ENCODE data around the gene DUSP1. TPM values are rescaled to one million over a fixed set of nuclear protein-coding genes. Genes with fewer than 3 reads are reported as not detected.

DUSP1 gene
- total and polyA plus RNA-seq, 2 of the 13 experiments (the other 11 are each of a cell fraction or from before 2014, with no cell fraction given) = 27.1 to 55.5 TPM

DNA sequence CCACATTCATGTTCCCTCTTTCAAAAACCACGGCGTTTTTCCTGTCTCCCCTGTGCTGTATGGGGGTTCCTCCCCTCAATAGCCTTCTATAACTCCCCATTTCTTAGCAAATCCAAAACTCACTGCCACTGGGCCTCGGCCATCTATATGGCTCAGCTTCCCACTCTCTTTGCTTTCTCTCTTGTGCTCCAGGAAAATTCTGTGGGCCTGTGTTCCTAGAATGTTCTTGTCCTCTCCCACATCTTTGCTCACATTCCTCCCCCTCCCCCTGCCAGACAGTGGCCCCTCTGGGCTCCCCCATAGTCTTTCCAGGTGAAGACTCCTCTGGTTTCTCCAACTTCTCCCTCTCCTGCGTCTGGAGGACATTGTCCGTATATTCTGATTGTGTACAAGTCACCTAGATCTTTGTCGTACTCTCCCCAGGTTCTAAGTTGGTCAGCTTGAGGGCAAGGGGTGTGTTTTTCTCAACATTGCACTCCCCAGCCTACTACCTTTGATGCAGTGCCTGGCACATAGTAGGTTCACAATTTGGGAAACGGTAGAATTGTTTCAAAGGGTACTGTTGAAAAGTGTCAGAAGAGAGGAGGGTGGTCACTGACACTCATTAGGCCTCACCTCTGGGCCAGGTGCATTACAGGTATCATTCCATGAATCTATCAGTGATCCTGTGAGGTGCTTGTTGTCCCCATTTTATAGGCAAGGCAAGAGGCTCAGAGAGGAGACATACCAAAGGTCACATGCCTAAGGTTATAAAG is 3.7 kb upstream of the DUSP1 start:
- DNase-seq (ENCODE audit: low spot score) = no peak
- Histone ChIP-seq H3K36me3 (replicated peaks in 1 of 2; ENCODE audit: control insufficient read depth in 1 of 2, insufficient read depth in 2 of 2, low read length in 2 of 2) (peaks cover 0 to 4% of the 10 kb centered on the region in 2 experiments; a peak in 1 of 5 replicates), H3K9me3 (ENCODE audit: low read length) (no peaks in the 10 kb centered on the region), H3K79me2 (ENCODE audit: insufficient read depth, low read length) (peaks cover 12% of the 10 kb centered on the region), H3K4me1 (ENCODE audit: insufficient read depth, low read length) (peaks cover 80% of the 10 kb centered on the region), H3K4me3 (replicated peaks in 1 of 3; ENCODE audit: insufficient read depth in 1 of 3, low read depth in 2 of 3, low read length in 3 of 3) (peak overlapping the region in 2 of 3 experiments; percentile 3 to 39; a peak in 2 of 6 replicates), H2AFZ (ENCODE audit: low read length) (no peak overlapping the region), H3K27ac (ENCODE audit: extremely low read length, insufficient read depth, low read length) (peak overlapping the region; percentile 62), H3K27me3 (ENCODE audit: control insufficient read depth in 1 of 2, insufficient read depth in 2 of 2, low read length in 2 of 2) (no peaks in the 10 kb centered on the region; a peak in 1 of 5 replicates), H4K20me1 (ENCODE audit: insufficient read depth, low read length) (peaks cover 12% of the 10 kb centered on the region), H3K9ac (ENCODE audit: insufficient read depth, low read depth, low read length) (peak overlapping the region; percentile 72), H3K4me2 (ENCODE audit: low read depth, low read length) (peak overlapping the region; percentile 99)
- no peak for ATAC-seq
- 31% methylated on average over 7 of the region's 7 CpGs for WGBS (ENCODE audit: low lambda C conversion rate)
- intact Hi-C loops (cut with micrococcal nuclease; ENCODE audit: unreplicated experiment) = no loop called here
- FAIRE-seq = no peak
- in situ Hi-C loops (cut with HindIII; ENCODE audit: extremely low pct_ligation_motif_present, low pct_unique_long_range_greater_than_20kb) = loop anchor here (5.0 to 10.0 kb wide), 2 partner anchors 80 to 128 kb away; no protein-coding TSS in a partner anchor
- CTCF ChIA-PET (ENCODE audit: low intra/inter-chr PET ratio, low total read pairs) = no interaction called here
- POLR2A ChIA-PET = interaction anchor here (0.7 to 17.1 kb wide), 17 partner anchors 9 to 124 kb away, joined by 3 to 425 read pairs (median 6); no protein-coding TSS in a partner anchor
- TF ChIP-seq, protein P1, sequence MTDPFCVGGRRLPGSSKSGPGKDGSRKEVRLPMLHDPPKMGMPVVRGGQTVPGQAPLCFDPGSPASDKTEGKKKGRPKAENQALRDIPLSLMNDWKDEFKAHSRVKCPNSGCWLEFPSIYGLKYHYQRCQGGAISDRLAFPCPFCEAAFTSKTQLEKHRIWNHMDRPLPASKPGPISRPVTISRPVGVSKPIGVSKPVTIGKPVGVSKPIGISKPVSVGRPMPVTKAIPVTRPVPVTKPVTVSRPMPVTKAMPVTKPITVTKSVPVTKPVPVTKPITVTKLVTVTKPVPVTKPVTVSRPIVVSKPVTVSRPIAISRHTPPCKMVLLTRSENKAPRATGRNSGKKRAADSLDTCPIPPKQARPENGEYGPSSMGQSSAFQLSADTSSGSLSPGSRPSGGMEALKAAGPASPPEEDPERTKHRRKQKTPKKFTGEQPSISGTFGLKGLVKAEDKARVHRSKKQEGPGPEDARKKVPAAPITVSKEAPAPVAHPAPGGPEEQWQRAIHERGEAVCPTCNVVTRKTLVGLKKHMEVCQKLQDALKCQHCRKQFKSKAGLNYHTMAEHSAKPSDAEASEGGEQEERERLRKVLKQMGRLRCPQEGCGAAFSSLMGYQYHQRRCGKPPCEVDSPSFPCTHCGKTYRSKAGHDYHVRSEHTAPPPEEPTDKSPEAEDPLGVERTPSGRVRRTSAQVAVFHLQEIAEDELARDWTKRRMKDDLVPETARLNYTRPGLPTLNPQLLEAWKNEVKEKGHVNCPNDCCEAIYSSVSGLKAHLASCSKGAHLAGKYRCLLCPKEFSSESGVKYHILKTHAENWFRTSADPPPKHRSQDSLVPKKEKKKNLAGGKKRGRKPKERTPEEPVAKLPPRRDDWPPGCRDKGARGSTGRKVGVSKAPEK (CRISPR knock-in tag; IDR thresholded peaks at IDR 0.05; ENCODE audit: borderline replicate concordance) = 0 out of 2 replicates have a peak, but pooled peaks have one; percentile 15
- TF ChIP-seq ZKSCAN1 (IDR thresholded peaks at IDR 0.05; ENCODE audit: low read length) = peak; percentile 87
- TF ChIP-seq SATB2 (CRISPR knock-in tag; IDR thresholded peaks at IDR 0.05) = no peak
- 0 out of 2 replicates have a peak, but pooled peaks have one; percentile 8 for TF ChIP-seq MEIS1 (CRISPR knock-in tag; IDR thresholded peaks at IDR 0.05; ENCODE audit: borderline replicate concordance)
- 0 out of 2 replicates have a peak, but pooled peaks have one; percentile 18 for TF ChIP-seq SALL2 (CRISPR knock-in tag; IDR thresholded peaks at IDR 0.05)
- TF ChIP-seq, protein P2, sequence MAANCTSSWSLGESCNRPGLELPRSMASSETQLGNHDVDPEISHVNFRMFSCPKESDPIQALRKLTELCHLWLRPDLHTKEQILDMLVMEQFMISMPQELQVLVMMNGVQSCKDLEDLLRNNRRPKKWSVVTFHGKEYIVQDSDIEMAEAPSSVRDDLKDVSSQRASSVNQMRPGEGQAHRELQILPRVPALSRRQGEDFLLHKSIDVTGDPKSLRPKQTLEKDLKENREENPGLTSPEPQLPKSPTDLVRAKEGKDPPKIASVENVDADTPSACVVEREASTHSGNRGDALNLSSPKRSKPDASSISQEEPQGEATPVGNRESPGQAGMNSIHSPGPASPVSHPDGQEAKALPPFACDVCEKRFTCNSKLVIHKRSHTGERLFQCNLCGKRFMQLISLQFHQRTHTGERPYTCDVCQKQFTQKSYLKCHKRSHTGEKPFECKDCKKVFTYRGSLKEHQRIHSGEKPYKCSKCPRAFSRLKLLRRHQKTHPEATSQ (CRISPR knock-in tag; IDR thresholded peaks at IDR 0.05; ENCODE audit: borderline replicate concordance) = no peak
- BruUV-seq (replicated peaks) = no TSS peak
